Activated naive CD8-positive, alpha-beta T cell (primary cell): Measurements from ENCODE around the gene SLIT1.
A peak's percentile ranks its signal among the peaks of the same experiment; 100 is the strongest.

ENCODE experiments used
- H3K27ac Mint-ChIP-seq: one replicate; pipeline ENCODE4 v1.8.0; 2021; ENCODE audit warnings: mixed read lengths
- H3K27me3 Mint-ChIP-seq: one replicate; pipeline ENCODE4 v1.8.0; 2021; ENCODE audit warnings: mixed read lengths
- H3K36me3 Mint-ChIP-seq: one replicate; pipeline ENCODE4 v1.8.0; 2021; ENCODE audit warnings: mixed read lengths
- H3K4me1 Mint-ChIP-seq: one replicate; pipeline ENCODE4 v1.8.0; 2021; ENCODE audit warnings: low read depth, mixed read lengths
- H3K4me3 Mint-ChIP-seq: one replicate; pipeline ENCODE4 v1.8.0; 2021; ENCODE audit warnings: mild to moderate bottlenecking, mixed read lengths
- H3K9me3 Mint-ChIP-seq: one replicate; pipeline ENCODE4 v1.8.0; 2021; ENCODE audit warnings: low read depth, mixed read lengths

The SLIT1 gene

DNA sequence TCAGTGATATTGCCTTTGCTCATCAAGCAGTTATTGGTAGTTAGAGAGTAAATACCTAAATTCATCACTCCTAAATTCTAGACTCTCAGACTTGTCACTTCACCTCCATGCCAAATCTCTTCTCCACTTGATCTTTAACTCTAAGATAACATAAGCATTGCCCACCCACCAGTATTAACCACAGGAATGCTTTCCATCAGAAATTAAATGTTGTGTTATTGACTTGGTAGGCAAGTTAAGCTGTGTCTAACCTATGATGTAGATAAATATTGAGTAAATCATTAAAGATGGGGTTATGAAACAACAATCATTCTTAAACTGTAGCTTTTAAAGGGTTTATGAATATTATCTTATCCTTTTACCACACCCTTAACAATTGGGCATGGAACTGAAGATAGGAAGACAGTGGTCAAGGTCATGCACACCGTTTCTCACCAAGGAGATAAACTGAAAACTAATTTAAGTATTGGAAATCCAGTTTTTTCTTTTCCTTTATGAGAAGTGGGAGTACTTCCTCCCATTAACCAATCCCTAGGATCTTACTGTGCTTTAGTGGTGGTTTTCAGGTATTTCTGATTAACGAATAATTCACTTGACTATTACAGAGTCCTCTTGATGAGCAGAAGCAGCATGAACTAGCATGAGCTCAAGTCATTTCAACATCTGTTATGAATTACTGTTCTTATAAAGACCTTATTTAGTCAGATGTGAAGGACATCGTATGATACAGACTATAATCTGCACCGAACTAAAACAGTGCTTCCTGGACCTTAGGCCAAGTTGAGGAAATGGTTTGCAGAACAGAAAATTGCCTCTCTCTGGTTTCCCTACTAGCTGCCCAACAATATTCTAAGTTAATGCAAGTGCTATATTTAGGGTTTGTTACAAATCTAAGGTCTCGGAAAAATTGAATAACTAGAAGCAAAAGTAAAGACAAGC is 211.7 kb downstream of the SLIT1 start:
- H3K27ac Mint-ChIP-seq = no peak overlapping the region
- peaks cover 4% of the 10 kb centered on the region for H3K36me3 Mint-ChIP-seq
- no peak overlapping the region for H3K4me3 Mint-ChIP-seq
- H3K4me1 Mint-ChIP-seq = peaks cover 5% of the 10 kb centered on the region
- no peaks in the 10 kb centered on the region for H3K9me3 Mint-ChIP-seq
- no peaks in the 10 kb centered on the region for H3K27me3 Mint-ChIP-seq

DNA sequence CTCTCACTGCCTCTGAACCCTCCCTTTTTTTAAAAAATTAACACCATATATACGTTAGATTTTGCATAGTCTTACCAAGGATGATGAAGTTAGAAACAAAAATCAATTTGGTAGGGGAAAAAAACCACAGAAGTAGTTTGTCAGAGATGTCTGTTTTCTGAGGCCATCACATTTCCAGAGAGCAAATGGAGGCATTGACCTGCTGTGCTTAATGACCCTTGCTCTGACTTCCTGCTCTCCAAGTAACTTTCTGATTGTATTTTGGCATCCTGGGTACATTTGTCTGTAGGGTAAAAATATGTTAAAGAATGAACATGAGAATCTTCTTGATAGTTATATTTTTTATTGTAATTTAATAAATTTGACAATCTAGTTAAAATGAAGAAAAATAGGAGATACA is 213.5 kb downstream of the SLIT1 start:
- Mint-ChIP-seq H3K36me3 (peaks cover 6% of the 10 kb centered on the region), H3K4me3 (no peak overlapping the region), H3K27ac (no peak overlapping the region), H3K9me3 (no peaks in the 10 kb centered on the region), H3K4me1 (peaks cover 1% of the 10 kb centered on the region), H3K27me3 (no peaks in the 10 kb centered on the region)

DNA sequence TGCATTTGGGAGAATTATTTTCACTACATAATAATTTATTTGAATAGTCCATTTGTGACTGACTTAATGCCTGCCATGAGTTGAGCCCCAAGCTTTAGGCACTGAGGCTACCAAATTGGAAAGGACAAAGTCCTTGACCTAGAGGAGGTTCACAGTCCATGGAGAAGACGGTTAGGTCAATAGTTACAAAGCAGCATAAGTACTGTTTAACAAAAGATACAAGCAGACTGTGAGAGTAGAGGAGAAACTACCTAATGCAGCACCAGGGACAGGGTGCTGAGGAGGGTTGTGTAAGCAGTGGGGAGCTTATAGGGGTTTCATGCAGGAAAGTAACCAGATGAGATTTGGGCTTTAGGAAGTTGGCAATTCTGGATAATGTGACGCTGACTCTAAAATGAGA is 214.4 kb downstream of the SLIT1 start:
- Mint-ChIP-seq H3K27ac (no peak overlapping the region), H3K9me3 (no peaks in the 10 kb centered on the region), H3K4me1 (peaks cover 1% of the 10 kb centered on the region), H3K36me3 (peaks cover 6% of the 10 kb centered on the region), H3K27me3 (no peaks in the 10 kb centered on the region), H3K4me3 (no peak overlapping the region)

DNA sequence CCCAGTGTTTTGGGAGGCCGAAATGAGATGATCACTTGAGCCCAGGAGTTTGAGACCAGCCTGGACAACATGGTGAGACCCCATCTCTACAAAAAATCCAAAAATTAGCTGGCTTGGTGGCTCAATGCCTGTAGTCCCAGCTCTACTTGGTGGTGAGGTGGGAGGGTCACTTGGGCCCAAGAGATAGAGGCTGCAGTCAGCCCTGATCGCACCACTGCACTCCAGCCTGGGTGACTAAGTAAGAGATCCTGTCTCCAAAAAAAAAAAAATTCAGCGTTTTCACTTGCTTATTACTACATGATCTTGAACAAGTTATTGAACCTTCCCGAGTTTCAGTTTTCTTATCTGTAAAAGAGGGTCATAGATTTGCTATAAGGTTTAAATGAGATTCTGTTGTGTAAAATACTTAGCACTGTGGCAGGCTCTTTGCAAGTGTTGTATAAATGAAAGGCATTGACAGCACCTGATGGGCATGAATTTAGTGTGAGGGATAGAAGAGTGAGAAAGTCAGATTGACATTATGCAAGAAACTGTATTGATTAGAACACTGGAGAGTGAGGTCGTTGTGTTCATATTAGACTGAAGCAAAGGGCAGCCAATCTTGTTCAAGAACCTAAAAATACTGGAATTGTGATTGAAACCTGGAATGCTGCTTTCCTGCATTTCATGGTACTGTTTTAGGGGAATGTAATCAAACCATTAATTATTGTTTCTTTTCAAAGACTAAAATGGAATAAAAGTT is 216.9 kb downstream of the SLIT1 start:
- Mint-ChIP-seq H3K4me3 (no peak overlapping the region), H3K27ac (no peak overlapping the region), H3K27me3 (no peaks in the 10 kb centered on the region), H3K9me3 (no peaks in the 10 kb centered on the region), H3K36me3 (peaks cover 6% of the 10 kb centered on the region), H3K4me1 (peaks cover 1% of the 10 kb centered on the region)

DNA sequence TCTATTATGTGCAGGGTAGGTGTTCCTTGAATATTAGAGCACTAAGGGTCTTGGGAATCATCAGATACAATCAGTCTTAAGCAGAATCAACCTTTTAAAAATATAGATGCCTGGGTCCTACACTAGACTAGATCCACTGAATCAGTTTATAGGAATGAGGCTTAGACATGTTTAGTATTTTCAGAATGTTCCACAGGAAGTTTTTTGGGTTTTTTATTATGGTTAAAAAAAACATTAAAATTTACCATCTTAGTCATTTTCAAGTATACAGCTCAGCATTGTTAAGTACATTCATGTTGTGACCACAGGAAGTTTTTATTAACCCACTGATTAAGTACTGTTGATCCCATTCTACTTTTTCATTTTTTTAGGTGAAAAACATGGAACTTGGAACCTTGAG is 217.9 kb downstream of the SLIT1 start:
- Mint-ChIP-seq H3K27ac (no peak overlapping the region), H3K9me3 (no peaks in the 10 kb centered on the region), H3K4me3 (no peak overlapping the region), H3K27me3 (no peaks in the 10 kb centered on the region), H3K4me1 (peaks cover 1% of the 10 kb centered on the region), H3K36me3 (peaks cover 7% of the 10 kb centered on the region)

DNA sequence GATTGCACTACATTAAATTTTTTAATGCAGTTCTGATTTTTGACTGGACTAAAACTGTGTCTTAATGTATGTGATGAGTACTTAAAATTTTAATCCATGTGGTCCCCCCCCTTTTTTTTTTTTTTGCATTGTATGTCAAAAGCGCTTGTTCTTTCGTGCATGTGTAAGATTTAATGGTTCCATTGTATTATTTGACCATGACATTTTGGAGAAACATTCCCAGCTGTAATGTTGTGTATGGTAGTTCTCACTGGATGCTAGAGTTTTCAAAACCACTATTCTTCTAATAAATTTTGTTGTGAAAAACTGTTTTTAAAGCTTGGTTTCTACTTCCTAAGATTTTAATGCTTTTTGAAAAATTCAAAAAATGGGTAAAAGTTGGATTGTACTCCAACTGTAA is 221.6 kb downstream of the SLIT1 start:
- Mint-ChIP-seq H3K4me3 (no peak overlapping the region), H3K27me3 (no peaks in the 10 kb centered on the region), H3K36me3 (peaks cover 12% of the 10 kb centered on the region), H3K4me1 (peaks cover 5% of the 10 kb centered on the region), H3K27ac (no peak overlapping the region), H3K9me3 (no peaks in the 10 kb centered on the region)

DNA sequence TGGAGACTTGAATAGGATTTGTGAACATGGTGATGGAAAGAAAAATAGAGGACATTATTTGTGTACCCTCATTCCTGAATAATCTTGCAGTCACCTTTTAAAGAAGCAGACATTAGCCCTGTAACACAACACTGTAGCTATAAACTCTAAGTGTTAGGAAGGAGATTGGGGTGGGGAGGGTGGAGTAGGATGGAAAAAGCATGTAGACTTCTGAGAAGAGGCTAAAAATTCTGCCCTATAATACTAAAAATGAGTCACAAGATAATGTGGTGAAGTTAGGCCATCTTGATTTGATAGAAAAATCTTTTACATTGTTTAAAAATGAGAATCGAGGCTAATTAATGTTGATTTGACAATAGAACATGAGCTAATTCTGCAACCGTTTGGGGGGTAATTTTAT is 224.9 kb downstream of the SLIT1 start:
- Mint-ChIP-seq H3K9me3 (no peaks in the 10 kb centered on the region), H3K4me3 (no peak overlapping the region), H3K4me1 (peaks cover 4% of the 10 kb centered on the region), H3K36me3 (peaks cover 10% of the 10 kb centered on the region), H3K27me3 (no peaks in the 10 kb centered on the region), H3K27ac (no peak overlapping the region)

DNA sequence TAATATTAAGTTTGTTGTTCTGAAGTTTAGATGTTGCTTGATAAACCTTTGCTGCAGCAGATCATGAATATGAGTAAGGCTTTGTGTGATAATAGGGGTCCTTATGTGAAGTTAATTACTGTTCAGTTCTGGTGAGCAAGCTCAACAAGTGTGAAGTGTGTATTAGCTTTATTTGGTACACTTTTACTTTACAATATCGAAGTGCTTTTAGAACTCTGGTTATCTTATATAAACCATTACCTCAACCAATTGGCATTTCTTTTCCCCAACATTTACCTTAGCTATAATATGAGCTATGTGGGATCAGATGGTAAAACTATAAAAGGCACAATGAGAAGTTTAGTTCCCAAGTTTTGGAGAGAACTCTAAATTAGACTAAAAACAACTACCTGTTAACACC is 226.0 kb downstream of the SLIT1 start:
- Mint-ChIP-seq H3K4me3 (no peak overlapping the region), H3K4me1 (peaks cover 4% of the 10 kb centered on the region), H3K27me3 (no peaks in the 10 kb centered on the region), H3K9me3 (no peaks in the 10 kb centered on the region), H3K27ac (no peak overlapping the region), H3K36me3 (peaks cover 18% of the 10 kb centered on the region)

DNA sequence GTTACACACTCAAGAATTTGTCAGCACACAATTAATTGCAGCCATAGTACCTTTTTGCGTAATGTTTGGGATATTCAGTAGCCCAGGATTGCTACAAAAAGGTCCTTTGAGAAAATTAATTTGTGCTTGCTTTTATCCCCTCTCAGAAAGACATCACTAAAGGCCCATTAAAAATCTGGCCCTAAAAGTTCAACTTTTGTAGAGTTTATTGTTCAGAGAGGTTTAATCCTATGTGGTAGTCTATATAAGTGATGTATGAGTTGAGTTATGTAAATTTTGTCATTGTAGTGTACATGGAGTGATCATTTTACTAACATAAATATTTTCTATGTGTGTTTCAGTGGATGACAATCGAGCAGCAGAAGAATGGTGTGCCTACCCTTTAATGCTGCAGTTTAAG is 227.7 kb downstream of the SLIT1 start:
- H3K27ac Mint-ChIP-seq = no peak overlapping the region
- no peaks in the 10 kb centered on the region for H3K27me3 Mint-ChIP-seq
- H3K4me1 Mint-ChIP-seq = peaks cover 4% of the 10 kb centered on the region
- H3K9me3 Mint-ChIP-seq = no peaks in the 10 kb centered on the region
- H3K4me3 Mint-ChIP-seq = no peak overlapping the region
- peaks cover 20% of the 10 kb centered on the region for H3K36me3 Mint-ChIP-seq

DNA sequence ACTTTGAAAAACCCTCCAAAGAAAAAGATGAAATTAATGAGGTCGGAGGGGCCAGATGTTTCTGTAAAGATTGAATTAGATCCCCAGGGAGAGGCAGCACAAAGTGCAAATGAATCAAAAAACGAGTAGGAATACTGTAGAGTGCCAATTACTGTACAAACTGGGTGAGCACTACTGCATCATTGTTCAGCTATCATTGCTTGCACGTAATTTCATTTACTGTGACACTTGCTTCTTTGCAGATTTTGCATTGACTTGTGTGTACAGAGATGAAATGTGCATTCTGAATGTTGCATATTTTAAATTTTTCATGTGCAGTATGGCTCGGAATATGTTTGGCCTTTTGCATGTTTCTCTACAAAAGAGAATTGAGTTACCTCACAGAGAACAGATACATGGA is 230.0 kb downstream of the SLIT1 start:
- Mint-ChIP-seq H3K4me1 (peaks cover 1% of the 10 kb centered on the region), H3K4me3 (no peak overlapping the region), H3K27ac (no peak overlapping the region), H3K27me3 (no peaks in the 10 kb centered on the region), H3K9me3 (no peaks in the 10 kb centered on the region), H3K36me3 (peaks cover 19% of the 10 kb centered on the region)

DNA sequence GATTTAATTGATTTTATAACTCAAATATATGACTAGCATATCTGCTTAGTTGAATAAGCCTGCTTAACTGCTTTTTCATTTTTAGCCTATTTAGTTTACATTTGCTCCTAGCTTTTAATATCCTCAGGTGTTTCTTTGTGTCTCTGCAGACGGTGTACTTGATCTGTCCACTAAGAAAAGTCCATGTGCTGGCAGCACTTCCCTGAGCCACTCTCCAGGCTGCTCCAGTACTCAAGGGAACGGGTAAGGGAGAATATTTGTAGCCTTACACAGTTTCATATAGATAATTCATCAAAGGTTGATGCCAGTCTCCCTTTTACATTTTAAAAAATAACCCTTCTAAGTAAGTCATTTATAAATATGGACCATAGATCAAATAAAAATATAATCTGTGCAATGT is 233.8 kb downstream of the SLIT1 start:
- H3K27me3 Mint-ChIP-seq = no peaks in the 10 kb centered on the region
- H3K36me3 Mint-ChIP-seq = peaks cover 13% of the 10 kb centered on the region
- peak overlapping the region; percentile 8 for H3K27ac Mint-ChIP-seq
- H3K4me1 Mint-ChIP-seq = peaks cover 30% of the 10 kb centered on the region
- H3K9me3 Mint-ChIP-seq = no peaks in the 10 kb centered on the region
- no peak overlapping the region for H3K4me3 Mint-ChIP-seq

DNA sequence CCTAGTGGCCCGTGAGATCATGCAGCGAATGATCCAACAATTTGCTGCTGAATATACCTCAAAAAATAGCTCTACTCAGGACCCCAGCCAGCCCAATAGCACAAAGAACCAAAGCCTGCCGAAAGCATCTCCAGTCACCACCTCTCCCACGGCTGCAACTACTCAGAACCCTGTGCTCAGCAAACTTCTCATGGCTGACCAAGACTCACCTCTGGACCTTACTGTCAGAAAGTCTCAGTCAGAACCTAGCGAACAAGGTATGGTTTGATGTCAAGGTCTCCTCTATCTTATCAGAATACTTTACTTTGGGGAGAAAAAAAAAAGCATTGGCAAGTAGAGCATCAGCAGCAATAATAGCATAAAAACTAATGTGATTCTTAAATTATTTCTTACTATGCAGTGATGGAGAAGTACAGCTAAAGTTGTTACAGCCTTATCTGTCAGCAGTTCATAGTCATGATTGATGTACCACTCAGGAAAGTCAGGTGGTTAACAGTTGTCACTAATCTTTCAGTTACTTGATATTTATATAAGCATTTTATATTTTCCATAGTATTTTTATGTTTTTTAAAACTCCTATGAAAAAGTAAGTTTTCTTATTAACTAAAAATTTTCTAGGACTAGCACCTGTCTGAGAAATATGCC is 236.6 kb downstream of the SLIT1 start:
- Mint-ChIP-seq H3K4me3 (no peak overlapping the region), H3K27me3 (no peaks in the 10 kb centered on the region), H3K4me1 (peaks cover 46% of the 10 kb centered on the region), H3K27ac (peak overlapping the region; percentile 58), H3K36me3 (peaks cover 12% of the 10 kb centered on the region), H3K9me3 (no peaks in the 10 kb centered on the region)
